Esophagus squamous epithelium (tissue), 5 donors: Measurements from ENCODE around the gene HMGB3. TPM values are rescaled to one million over a fixed set of nuclear protein-coding genes. Genes with fewer than 3 reads are reported as not detected.

Experiments
- DNase-seq: peaks from one replicate; lab custom pipeline; 2025; lab: John Stamatoyannopoulos, UW
- H3K27ac ChIP-seq, 4 donors: fragments of 200-600 bp; sonication (generic); one replicate each; pipeline ENCODE4 v1.5.1; 2016 to 2019; ENCODE audit warnings: mild to moderate bottlenecking in 1 of 4
- H3K27me3 ChIP-seq, 4 donors: fragments of 200-600 bp; sonication (generic); 1 replicate in 3 of 4; 2 replicates in 1 of 4; pipeline versions ENCODE4 v1.5.1 to v1.6.0; 2017 to 2021; ENCODE audit warnings: antibody characterized with exemption in 1 of 4
- H3K36me3 ChIP-seq, 3 donors: fragments of 200-600 bp; sonication (generic); one replicate each; pipeline ENCODE4 v1.5.1; 2016 to 2019
- H3K4me1 ChIP-seq, 3 donors: fragments of 200-600 bp; sonication (generic); one replicate each; pipeline ENCODE4 v1.5.1; 2017 to 2019
- H3K4me3 ChIP-seq, 4 donors: fragments of 200-600 bp; sonication (generic); 1 replicate in 3 of 4; 2 replicates in 1 of 4; pipeline ENCODE4 v1.5.1; 2016 to 2019; ENCODE audit warnings: mild to moderate bottlenecking in 2 of 4, moderate library complexity in 1 of 4
- H3K9me3 ChIP-seq, 3 donors: fragments of 200-600 bp; sonication (generic); one replicate each; pipeline ENCODE4 v1.5.1; 2016 to 2019
- POLR2A ChIP-seq, 4 donors: fragments of 450-650 bp; IDR thresholded peaks; one replicate each; pipeline ENCODE4 v1.6.1; 2017; ENCODE audit warnings: antibody characterized with exemption in 4 of 4, mild to moderate bottlenecking in 4 of 4, moderate library complexity in 3 of 4
- WGBS, 2 donors: methylation state at CpG; one replicate each; pipeline ENCODE4 v1.1.5; 2018; 5-methylcytosine and 5-hydroxymethylcytosine counted together
- intact Hi-C: fragments of 100-400 bp; cut with DNase I; formaldehyde crosslinking; loops from one replicate; pipeline ENCODE4 v1.15.0; 2022
- total RNA-seq, 4 donors: library from RNA; depleted of rRNA; stranded (reverse); fragments of >200 nt; gene quantifications; one replicate each; pipeline ENCODE4 v1.1.0, GENCODE V29; 2016
- TF ChIP-seq, protein P1 (sequence below), 6 experiments: fragments of 450-650 bp in 4 of 6; fragments of 200-600 bp in 2 of 6; sonication (generic) in 2 of 6; IDR thresholded peaks; one replicate each; pipeline ENCODE4 v1.5.1; 2016 to 2019; ENCODE audit warnings: antibody characterized with exemption in 6 of 6, mild to moderate bottlenecking in 4 of 6, moderate library complexity in 4 of 6
- donor health status: DM: yes; HTN: yes; CAD: no.

Gene HMGB3
- total RNA-seq, 4 donors from 2014 or later: 6.7 to 14.1 (median 8.1) TPM

- H3K36me3 ChIP-seq: no peaks in the 10 kb centered on the region
- H3K27ac ChIP-seq: no peak overlapping the region
- H3K9me3 ChIP-seq: no peaks in the 10 kb centered on the region
- H3K4me1 ChIP-seq: no peaks in the 10 kb centered on the region
- H3K4me3 ChIP-seq: no peak overlapping the region
- intact Hi-C loops: no loop called here
- no peaks in the 10 kb centered on the region for H3K27me3 ChIP-seq
- no peak for DNase-seq
- WGBS, 2 donors: 59 to 65% methylated on average over 7 of the region's 9 CpGs
- TF ChIP-seq, protein P1, sequence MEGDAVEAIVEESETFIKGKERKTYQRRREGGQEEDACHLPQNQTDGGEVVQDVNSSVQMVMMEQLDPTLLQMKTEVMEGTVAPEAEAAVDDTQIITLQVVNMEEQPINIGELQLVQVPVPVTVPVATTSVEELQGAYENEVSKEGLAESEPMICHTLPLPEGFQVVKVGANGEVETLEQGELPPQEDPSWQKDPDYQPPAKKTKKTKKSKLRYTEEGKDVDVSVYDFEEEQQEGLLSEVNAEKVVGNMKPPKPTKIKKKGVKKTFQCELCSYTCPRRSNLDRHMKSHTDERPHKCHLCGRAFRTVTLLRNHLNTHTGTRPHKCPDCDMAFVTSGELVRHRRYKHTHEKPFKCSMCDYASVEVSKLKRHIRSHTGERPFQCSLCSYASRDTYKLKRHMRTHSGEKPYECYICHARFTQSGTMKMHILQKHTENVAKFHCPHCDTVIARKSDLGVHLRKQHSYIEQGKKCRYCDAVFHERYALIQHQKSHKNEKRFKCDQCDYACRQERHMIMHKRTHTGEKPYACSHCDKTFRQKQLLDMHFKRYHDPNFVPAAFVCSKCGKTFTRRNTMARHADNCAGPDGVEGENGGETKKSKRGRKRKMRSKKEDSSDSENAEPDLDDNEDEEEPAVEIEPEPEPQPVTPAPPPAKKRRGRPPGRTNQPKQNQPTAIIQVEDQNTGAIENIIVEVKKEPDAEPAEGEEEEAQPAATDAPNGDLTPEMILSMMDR (IDR thresholded peaks at IDR 0.05): no peak
- TF ChIP-seq POLR2A (IDR thresholded peaks at IDR 0.05): no peak
These were observed 42.2 kb upstream of the HMGB3 start for GRCh38 chrX:150940844-150941495.

GRCh38 chrX:150941580-150941979, 41.6 kb upstream of the HMGB3 start:
- TF ChIP-seq, protein P1 (IDR thresholded peaks at IDR 0.05): no peak
- TF ChIP-seq POLR2A (IDR thresholded peaks at IDR 0.05): no peak
- no peaks in the 10 kb centered on the region for H3K4me1 ChIP-seq
- no peak overlapping the region for H3K27ac ChIP-seq
- intact Hi-C loops: no loop called here
- no peaks in the 10 kb centered on the region for H3K36me3 ChIP-seq
- no peak for DNase-seq
- H3K4me3 ChIP-seq: no peak overlapping the region
- no peaks in the 10 kb centered on the region for H3K27me3 ChIP-seq
- H3K9me3 ChIP-seq: no peaks in the 10 kb centered on the region
- WGBS, 2 donors: 39 to 56% methylated on average over 2 of the region's 2 CpGs

DNA sequence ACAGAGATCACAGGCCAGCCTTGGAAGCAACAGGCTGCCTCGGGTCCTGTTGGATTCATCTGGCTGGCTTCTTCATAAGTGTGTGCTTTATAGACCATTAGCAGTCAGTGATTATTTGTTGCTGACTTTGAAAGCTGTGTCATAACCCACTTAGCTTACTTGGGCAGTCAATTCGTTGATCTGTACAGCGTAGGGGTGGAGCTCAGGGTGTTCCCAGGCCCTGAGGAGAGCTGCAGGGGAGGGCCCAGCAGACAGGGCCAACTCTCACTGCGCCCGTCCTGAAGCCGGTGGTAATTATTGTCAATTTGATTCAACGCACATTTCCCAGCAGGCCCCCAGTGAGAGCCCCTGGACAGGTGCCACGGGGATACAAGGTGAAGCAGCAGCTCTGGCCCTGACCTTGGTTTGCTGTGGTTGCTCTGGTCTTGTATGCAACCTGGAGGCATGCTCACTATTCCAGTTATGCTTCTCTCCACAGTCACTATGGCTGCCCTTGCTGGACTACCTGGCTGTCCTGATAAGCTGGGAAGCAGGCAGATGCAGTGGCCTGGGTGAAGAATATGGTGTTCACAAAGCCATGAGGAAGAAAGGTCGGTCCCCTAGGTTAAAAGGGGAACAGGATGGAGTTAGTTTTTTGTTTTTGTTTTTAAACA, 40.1 kb upstream of the HMGB3 start:
- Histone ChIP-seq H3K27me3 (no peaks in the 10 kb centered on the region), H3K9me3 (no peaks in the 10 kb centered on the region), H3K4me3 (no peak overlapping the region), H3K36me3 (no peaks in the 10 kb centered on the region), H3K27ac (no peak overlapping the region), H3K4me1 (no peaks in the 10 kb centered on the region)
- 57 to 68% methylated on average over 1 to 8 of the region's 9 CpGs for WGBS, 2 donors
- TF ChIP-seq, protein P1 (IDR thresholded peaks at IDR 0.05): no peak
- no peak for TF ChIP-seq POLR2A (IDR thresholded peaks at IDR 0.05)
- DNase-seq: no peak
- intact Hi-C loops: no loop called here

DNA sequence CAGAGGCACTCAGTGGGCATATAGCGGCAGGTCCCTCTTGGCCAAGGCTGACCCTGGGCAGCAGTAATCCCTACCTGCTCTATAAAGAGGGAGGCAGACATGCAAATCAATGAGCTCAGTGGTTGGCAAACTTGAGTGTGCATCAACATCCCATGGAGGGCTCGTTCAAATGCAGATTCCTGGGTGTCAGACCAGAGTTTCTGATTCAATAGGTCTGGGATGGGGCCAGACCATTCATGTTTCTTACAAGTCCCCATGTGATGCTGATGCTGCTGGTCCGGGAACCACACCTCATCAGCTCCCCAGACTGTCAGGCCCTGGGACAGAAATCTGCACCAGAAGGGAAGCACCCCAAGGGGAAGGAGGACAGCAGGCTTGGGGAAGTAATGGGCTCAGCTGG, 38.9 kb upstream of the HMGB3 start:
- no peaks in the 10 kb centered on the region for H3K27me3 ChIP-seq
- H3K4me3 ChIP-seq: no peak overlapping the region
- no peak for DNase-seq
- H3K4me1 ChIP-seq: no peaks in the 10 kb centered on the region
- no peaks in the 10 kb centered on the region for H3K36me3 ChIP-seq
- 78% methylated on average over 1 of the region's 3 CpGs; no CpG with 5 or more reads in 1 of the 2 donors for WGBS, 2 donors
- no peaks in the 10 kb centered on the region for H3K9me3 ChIP-seq
- intact Hi-C loops: no loop called here
- TF ChIP-seq POLR2A (IDR thresholded peaks at IDR 0.05): no peak
- TF ChIP-seq, protein P1 (IDR thresholded peaks at IDR 0.05): no peak
- no peak overlapping the region for H3K27ac ChIP-seq

GRCh38 chrX:150954951-150955350, 28.2 kb upstream of the HMGB3 start:
- no peaks in the 10 kb centered on the region for H3K9me3 ChIP-seq
- TF ChIP-seq, protein P1 (IDR thresholded peaks at IDR 0.05): no peak
- no peak for TF ChIP-seq POLR2A (IDR thresholded peaks at IDR 0.05)
- no peaks in the 10 kb centered on the region for H3K27me3 ChIP-seq
- intact Hi-C loops: no loop called here
- H3K27ac ChIP-seq: no peak overlapping the region
- H3K4me3 ChIP-seq: no peak overlapping the region
- no peaks in the 10 kb centered on the region for H3K4me1 ChIP-seq
- 100% methylated on average over 1 of the region's 3 CpGs; no CpG with 5 or more reads in 1 of the 2 donors for WGBS, 2 donors
- no peak for DNase-seq
- H3K36me3 ChIP-seq: no peaks in the 10 kb centered on the region
